Right cardiac atrium (tissue), 5 donors: Measurements from ENCODE around the gene IL10RB. TPM values are rescaled to one million over a fixed set of nuclear protein-coding genes. Genes with fewer than 3 reads are reported as not detected.

ENCODE experiments used
- ATAC-seq, 2 donors: fragments of 200-7000 bp; cut with Tn5 transposase; one replicate each; pipeline versions ENCODE4 v1.8.0 to v1.9.1; 2020; ENCODE audit warnings: moderate library complexity in 2 of 2, mild to moderate bottlenecking in 1 of 2
- DNase-seq, 3 donors: peaks; one replicate each; pipeline ENCODE4 v3.0.0-alpha.2; 2020
- H3K27ac ChIP-seq: one replicate; pipeline ENCODE4 v1.5.1; 2013; ENCODE audit warnings: mild to moderate bottlenecking, low read length, control low read depth, moderate library complexity
- H3K27me3 ChIP-seq: one replicate; pipeline ENCODE4 v1.6.1; 2013; ENCODE audit not compliant: control insufficient read depth, insufficient read depth
- H3K4me1 ChIP-seq: one replicate; pipeline ENCODE4 v1.6.1; 2013; ENCODE audit warnings: low read length; ENCODE audit not compliant: control insufficient read depth, insufficient read depth
- H3K4me3 ChIP-seq: one replicate; pipeline ENCODE4 v1.5.1; 2013; ENCODE audit warnings: low read length, control low read depth
- H3K9me3 ChIP-seq: one replicate; pipeline ENCODE4 v1.6.1; 2013; ENCODE audit warnings: low read length; ENCODE audit not compliant: control insufficient read depth
- WGBS: extraction: QIAGEN DNeasy Blood & Tissue Kit; methylation state at CpG from one replicate; pipeline ENCODE4 v1.1.7; 2013; 5-methylcytosine and 5-hydroxymethylcytosine counted together
- intact Hi-C, 4 donors: fragments of 100-400 bp; cut with DNase I; formaldehyde crosslinking; loops; one replicate each; pipeline versions ENCODE4 v1.11.0 to v1.14.0; 2022 to 2023
- polyA plus RNA-seq: library from polyadenylated mRNA; stranded (reverse); fragments of 200-250 nt; gene quantifications from one replicate; pipeline ENCODE4 v1.2.3, GENCODE V29; 2013
- total RNA-seq, 4 donors: library from RNA; stranded (reverse); fragmentation: NEBNext Ultra II Directional; extraction: Animal tissue kit (Norgen Biotek cat#: 25700); gene quantifications; one replicate each; pipeline ENCODE4 v1.2.1, GENCODE V29; 2021
- donor health status: healthy with polysubstance abuse.
- donor health status: DM: no; HTN: yes; CAD: no.
- donor health status: DM: no; HTN: no; CAD: no.
- donor health status: DM: no; HTN: yes; CAD: no; lungs with severe emphysema.
- donor health status: DM: yes; HTN: yes; CAD: no.

The IL10RB gene
- total and polyA plus RNA-seq, 5 donors = 9.8 to 11.9 (median 11.5) TPM

DNA sequence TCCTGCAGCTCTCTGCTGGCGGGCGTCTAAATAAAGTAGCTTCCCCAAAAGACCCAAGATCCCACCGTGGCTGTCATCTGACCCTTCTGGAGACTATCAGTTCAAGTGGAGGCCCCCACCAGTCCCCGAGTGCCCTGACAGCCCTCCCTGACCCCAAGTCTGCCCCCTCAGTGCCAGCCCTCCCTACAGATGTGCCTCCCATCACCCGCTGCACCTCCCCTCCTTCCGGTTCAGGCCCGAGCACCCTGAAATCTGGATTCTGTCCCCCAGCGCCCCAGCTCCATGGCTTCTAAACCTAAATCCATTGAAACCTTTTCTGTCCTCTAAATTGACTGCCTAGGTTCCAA, 595 bp downstream of the IL10RB start:
- 6% methylated on average over 8 of the region's 8 CpGs for WGBS
- Histone ChIP-seq H3K27ac (peak overlapping the region; percentile 79), H3K4me3 (peak overlapping the region; percentile 95), H3K9me3 (no peaks in the 10 kb centered on the region), H3K27me3 (no peaks in the 10 kb centered on the region), H3K4me1 (peaks cover 4% of the 10 kb centered on the region)
- intact Hi-C loops = no loop called here
- DNase-seq (peak in 2 of 3 donors; percentile 58 to 73), ATAC-seq (peak; percentile 22 to 53)

DNA sequence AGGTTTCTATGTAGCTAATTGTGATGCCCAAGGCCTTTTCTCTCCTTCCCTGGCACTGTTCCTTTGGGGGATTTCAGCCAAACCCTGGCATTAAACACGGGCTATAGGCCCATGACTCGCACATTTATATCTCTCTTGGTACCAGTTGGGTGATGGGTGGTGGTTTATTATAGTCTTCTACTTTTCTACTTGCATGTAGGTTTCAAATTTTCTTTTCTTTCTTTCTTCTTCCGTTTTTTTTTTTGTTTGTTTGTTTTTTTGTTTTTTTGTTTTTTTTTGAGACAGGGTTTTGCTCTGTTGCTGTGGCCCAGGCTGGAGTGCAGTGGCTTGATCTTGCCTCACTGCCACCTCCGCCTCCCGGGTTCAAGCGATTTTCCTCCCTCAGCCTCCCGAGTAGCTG, 1.1 kb downstream of the IL10RB start:
- intact Hi-C loops = no loop called here
- peak overlapping the region; percentile 79 for H3K27ac ChIP-seq
- no peaks in the 10 kb centered on the region for H3K27me3 ChIP-seq
- peak overlapping the region; percentile 95 for H3K4me3 ChIP-seq
- DNase-seq = no peak
- peaks cover 4% of the 10 kb centered on the region for H3K4me1 ChIP-seq
- no peaks in the 10 kb centered on the region for H3K9me3 ChIP-seq
- ATAC-seq = no peak
- WGBS = 77% methylated on average over 7 of the region's 7 CpGs

DNA sequence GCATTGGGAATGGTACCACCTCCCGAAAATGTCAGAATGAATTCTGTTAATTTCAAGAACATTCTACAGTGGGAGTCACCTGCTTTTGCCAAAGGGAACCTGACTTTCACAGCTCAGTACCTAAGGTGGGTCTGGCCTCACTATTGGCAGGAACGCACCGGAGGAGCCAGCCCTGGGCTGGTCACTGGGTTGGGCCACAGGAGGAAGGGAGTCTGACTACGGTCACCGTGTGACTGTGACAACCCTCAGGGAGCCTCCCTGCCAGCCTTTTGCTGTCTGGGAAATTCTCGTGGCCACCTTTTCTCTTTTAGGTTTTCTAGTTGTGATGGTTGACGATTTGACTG, 2.2 kb downstream of the IL10RB start:
- intact Hi-C loops = no loop called here
- DNase-seq = no peak
- Histone ChIP-seq H3K4me1 (peaks cover 4% of the 10 kb centered on the region), H3K27ac (no peak overlapping the region), H3K4me3 (no peak overlapping the region), H3K9me3 (no peaks in the 10 kb centered on the region), H3K27me3 (no peaks in the 10 kb centered on the region)
- no peak for ATAC-seq
- 79% methylated on average over 7 of the region's 7 CpGs for WGBS

DNA sequence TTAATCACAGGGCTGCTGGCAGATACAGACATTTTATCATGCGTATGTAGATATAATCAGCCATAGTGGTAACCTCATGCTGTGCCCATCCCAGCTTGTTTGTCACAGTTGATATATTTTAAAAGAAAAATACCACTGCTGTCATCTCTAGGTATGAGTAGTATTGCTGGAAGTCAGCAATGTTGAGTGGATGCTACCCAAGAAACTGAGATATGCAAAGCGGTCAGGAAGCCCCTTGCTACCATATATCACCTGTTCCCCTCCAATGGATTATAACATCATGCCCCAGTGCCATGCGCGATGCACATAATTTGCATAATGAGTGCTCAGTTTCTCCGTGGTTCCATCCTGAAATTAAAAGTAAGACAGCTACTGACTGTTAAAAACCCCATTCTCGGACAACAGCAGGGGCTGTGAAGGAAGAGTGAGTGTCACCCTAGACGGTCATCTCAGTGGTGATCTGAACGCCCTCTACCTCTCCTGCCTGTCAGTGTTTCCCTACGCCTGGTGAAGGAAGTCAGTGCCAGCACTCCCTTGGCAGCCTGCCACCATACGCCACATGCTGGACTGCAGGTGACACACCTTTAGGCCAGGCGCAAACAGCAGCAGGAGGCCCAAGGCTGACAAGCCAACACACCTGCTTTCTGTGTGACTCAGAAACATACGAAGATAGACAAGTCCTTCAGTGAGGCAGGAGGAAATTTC, 2.7 kb downstream of the IL10RB start:
- ATAC-seq (no peak), DNase-seq (peak in 1 of 3 donors; percentile 61)
- no peaks in the 10 kb centered on the region for H3K27me3 ChIP-seq
- no peaks in the 10 kb centered on the region for H3K9me3 ChIP-seq
- peaks cover 4% of the 10 kb centered on the region for H3K4me1 ChIP-seq
- H3K4me3 ChIP-seq = no peak overlapping the region
- intact Hi-C loops = no loop called here
- H3K27ac ChIP-seq = no peak overlapping the region
- 77% methylated on average over 12 of the region's 12 CpGs for WGBS

DNA sequence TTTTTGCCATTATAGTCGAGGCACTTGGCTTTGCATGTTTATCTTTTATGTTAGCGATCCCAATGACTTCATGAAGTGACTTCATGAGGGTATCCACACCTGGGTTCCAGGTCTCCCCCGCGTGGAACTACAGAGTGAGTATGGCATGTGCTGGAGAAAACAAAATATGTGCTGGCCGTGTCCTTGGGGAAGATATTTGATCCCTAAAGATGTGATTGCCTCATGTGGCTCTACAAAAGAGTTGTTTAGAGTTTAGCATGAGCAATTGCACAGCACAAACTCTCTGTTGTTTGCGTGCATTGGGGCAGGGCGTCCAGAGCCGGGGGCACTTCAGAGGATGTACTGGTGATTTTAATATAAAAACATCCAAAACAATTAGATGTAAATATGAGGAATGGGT, 4.8 kb downstream of the IL10RB start:
- WGBS = 96% methylated on average over 8 of the region's 8 CpGs
- intact Hi-C loops = no loop called here
- ATAC-seq (no peak), DNase-seq (no peak)
- H3K27me3 ChIP-seq = no peaks in the 10 kb centered on the region
- H3K9me3 ChIP-seq = no peaks in the 10 kb centered on the region
- no peak overlapping the region for H3K4me3 ChIP-seq
- H3K4me1 ChIP-seq = peaks cover 2% of the 10 kb centered on the region
- no peak overlapping the region for H3K27ac ChIP-seq

DNA sequence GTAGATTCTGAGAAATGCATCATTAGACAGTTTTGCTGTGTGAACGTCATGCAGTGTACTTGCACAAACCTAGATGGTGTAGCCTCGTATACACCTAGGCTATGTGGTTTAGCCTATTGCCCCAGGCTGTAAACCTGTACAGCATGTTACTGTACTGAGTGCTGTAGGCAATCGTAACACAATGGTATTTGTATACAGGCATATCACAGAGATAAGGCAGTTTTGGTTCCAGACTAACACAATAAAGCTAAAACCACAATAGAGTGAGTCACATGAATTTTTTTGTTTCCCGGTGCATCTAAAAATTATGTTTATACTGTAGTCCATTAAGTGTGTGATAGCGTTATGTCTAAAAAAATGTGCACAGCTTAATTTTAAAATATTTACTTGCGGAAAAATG, 6.9 kb downstream of the IL10RB start:
- H3K4me3 ChIP-seq = no peak overlapping the region
- no peak overlapping the region for H3K27ac ChIP-seq
- ATAC-seq (no peak), DNase-seq (no peak)
- no peaks in the 10 kb centered on the region for H3K27me3 ChIP-seq
- WGBS = 91% methylated on average over 6 of the region's 6 CpGs
- intact Hi-C loops = no loop called here
- H3K4me1 ChIP-seq = no peaks in the 10 kb centered on the region
- no peaks in the 10 kb centered on the region for H3K9me3 ChIP-seq

DNA sequence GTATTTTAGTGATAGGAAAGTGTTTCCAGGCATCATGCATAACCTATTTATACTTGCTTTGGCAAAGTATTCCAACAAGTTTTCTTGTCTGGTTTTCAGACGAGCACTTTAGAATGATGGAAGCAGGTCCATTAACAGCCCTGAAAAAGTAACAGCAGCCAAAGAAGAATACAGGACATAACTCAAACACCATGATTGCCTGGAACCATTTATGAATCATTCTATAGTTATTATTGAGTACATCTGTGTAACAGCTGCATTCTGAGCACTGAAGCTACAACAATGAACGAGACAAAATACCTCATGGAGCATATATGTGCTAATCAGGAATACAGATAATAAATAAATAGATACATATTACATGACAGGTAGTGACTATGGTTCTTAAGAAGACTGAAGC, 12.6 kb downstream of the IL10RB start:
- Histone ChIP-seq H3K9me3 (no peaks in the 10 kb centered on the region), H3K4me3 (no peak overlapping the region), H3K4me1 (no peaks in the 10 kb centered on the region), H3K27me3 (no peaks in the 10 kb centered on the region), H3K27ac (no peak overlapping the region)
- no peak for DNase-seq
- ATAC-seq = no peak
- intact Hi-C loops = no loop called here
- 89% methylated on average over 2 of the region's 2 CpGs for WGBS

DNA sequence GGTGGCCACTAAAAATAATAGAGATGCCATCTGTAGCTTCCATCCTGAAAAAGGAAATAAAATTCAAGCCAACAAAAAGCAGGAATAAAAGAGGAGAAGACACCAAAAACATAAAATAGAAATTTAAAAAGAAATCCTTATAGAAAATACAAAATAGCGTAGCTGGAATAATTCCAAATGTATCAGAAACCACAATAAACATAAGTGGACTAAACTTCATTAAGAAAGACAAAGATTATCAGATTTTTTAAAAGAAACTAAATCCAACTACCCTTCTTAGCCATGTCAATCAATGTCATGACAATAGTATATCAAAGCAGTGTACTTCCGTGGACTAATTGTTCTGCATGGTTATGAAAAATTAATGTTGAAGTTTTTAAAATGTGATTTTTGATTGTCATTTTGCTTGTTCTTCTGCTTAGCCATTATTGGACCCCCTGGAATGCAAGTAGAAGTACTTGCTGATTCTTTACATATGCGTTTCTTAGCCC, 13.2 kb downstream of the IL10RB start:
- intact Hi-C loops = no loop called here
- H3K9me3 ChIP-seq = no peaks in the 10 kb centered on the region

DNA sequence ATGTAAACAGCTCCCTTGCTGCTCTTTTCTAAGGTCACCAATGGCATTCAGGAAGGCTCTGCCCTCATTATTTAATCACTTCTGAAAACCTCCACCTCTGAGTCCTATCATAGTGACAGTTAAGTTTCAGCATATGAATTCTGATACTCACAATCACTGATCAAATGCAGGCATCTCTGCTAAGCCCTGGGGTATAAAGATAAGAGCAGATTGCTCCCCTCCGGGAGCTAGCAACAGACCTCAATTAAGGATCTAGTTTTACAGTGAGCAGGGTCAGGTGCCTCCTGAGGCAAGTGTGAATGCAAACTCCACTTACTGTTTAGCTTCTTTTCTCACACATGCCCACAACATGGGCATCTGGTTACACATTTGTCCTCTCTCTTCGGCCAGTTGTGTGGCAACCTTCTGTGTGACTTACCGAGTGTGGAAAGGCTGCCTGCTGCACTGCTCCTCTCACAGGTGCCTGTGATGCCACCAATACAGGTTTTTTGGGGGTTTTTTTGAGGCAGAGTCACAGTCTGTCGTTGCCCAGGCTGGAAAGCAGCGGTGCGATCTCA, 15.0 kb downstream of the IL10RB start:
- no peak for DNase-seq
- no peak for ATAC-seq
- Histone ChIP-seq H3K27me3 (no peaks in the 10 kb centered on the region), H3K9me3 (no peaks in the 10 kb centered on the region), H3K4me1 (peaks cover 5% of the 10 kb centered on the region), H3K27ac (no peak overlapping the region), H3K4me3 (no peak overlapping the region)
- intact Hi-C loops = no loop called here
- 94% methylated on average over 6 of the region's 6 CpGs for WGBS

More for the DNA sequence above, 13.2 kb downstream of the IL10RB start:
- H3K27me3 ChIP-seq = no peaks in the 10 kb centered on the region
- no peaks in the 10 kb centered on the region for H3K4me1 ChIP-seq
- no peak for DNase-seq
- no peak overlapping the region for H3K27ac ChIP-seq
- no peak for ATAC-seq
- 98% methylated on average over 3 of the region's 3 CpGs for WGBS
- no peak overlapping the region for H3K4me3 ChIP-seq

DNA sequence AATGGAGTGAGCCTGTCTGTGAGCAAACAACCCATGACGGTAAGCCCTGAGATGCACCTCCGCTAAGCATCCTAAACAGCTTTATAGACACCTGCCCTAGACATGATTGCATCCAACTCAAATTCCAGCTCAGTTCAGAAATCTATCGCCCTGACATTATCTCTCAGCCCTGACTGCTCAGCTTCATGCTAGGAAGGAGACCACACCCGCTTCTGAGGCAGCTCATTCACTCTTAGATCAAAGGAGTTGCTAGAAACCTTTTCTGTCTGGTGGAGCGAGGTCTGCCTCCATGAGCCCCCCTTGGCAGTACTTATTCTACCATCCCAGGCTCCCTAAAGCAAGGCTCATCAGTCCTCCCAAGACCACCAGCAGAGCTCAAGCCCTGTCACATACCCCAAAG, 17.0 kb downstream of the IL10RB start:
- intact Hi-C loops = no loop called here
- WGBS = 95% methylated on average over 5 of the region's 5 CpGs
- Histone ChIP-seq H3K27me3 (no peaks in the 10 kb centered on the region), H3K27ac (no peak overlapping the region), H3K4me3 (no peak overlapping the region), H3K9me3 (no peaks in the 10 kb centered on the region), H3K4me1 (peaks cover 10% of the 10 kb centered on the region)
- ATAC-seq (no peak), DNase-seq (no peak)

DNA sequence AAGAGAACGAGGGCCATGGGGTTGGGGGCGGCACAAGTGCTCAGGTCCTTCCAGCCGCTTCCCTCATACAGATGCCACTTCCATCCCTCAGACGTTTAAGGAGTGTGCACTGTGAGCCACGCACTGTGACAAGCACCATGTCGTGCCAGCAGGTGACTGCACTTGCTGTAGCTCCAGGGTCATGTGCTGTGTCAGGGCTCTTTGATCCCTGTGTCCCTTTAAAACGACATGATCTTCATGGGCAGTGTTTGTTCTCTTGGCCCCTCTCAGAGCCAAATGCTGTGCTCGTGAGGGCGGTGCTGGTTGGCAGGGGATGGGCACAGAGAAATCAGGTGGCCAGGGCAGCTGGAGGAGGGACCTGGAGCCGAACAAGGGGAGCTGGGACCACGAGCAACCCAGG, 19.9 kb downstream of the IL10RB start:
- H3K4me1 ChIP-seq = peaks cover 14% of the 10 kb centered on the region
- no peak overlapping the region for H3K4me3 ChIP-seq
- H3K27ac ChIP-seq = peak overlapping the region; percentile 82
- no peaks in the 10 kb centered on the region for H3K27me3 ChIP-seq
- DNase-seq = no peak
- ATAC-seq = no peak
- 71% methylated on average over 11 of the region's 11 CpGs for WGBS
- intact Hi-C loops = no loop called here
- H3K9me3 ChIP-seq = no peaks in the 10 kb centered on the region
